CD14-positive monocyte (primary cell): ENCODE measurements around the gene KIF2A. TPM values are rescaled to one million over a fixed set of nuclear protein-coding genes. Genes with fewer than 3 reads are reported as not detected.
A peak's percentile ranks its signal among the peaks of the same experiment; 100 is the strongest.

Experiments used
- DNase-seq, 3 donors: peaks; one replicate each; pipeline ENCODE4 v3.0.0-alpha.2; 2011 to 2022
- H2AFZ ChIP-seq: 2 replicates; pipeline ENCODE4 v1.6.0; 2012; ENCODE audit warnings: mild to moderate bottlenecking, low read depth, low read length, inconsistent platforms; ENCODE audit not compliant: insufficient read depth, poor library complexity, severe bottlenecking
- H3K27ac ChIP-seq, 2 donors: 1 replicate in 1 of 2; 2 replicates in 1 of 2; pipeline ENCODE4 v1.5.1; 2012 to 2013; ENCODE audit warnings: low read length in 2 of 2, control low read depth in 1 of 2, inconsistent platforms in 1 of 2, low read depth in 1 of 2, mild to moderate bottlenecking in 1 of 2
- H3K27me3 ChIP-seq, 2 donors: one replicate each; pipeline versions ENCODE4 v1.6.0 to v1.6.1; 2011 to 2013; ENCODE audit warnings: low read length in 2 of 2; ENCODE audit not compliant: control insufficient read depth in 2 of 2, insufficient read depth in 2 of 2
- H3K36me3 ChIP-seq, 2 donors: replicated peaks in 1 of 2; 1 replicate in 1 of 2; 2 replicates in 1 of 2; pipeline versions ENCODE4 v1.5.1 to v1.6.1; 2012 to 2013; ENCODE audit warnings: low read length in 2 of 2, control low read depth in 1 of 2, inconsistent platforms in 1 of 2, mild to moderate bottlenecking in 1 of 2; ENCODE audit not compliant: insufficient read depth in 2 of 2, control insufficient read depth in 1 of 2
- H3K4me1 ChIP-seq, 2 donors: 1 replicate in 1 of 2; 2 replicates in 1 of 2; pipeline versions ENCODE4 v1.5.1 to v1.6.1; 2012 to 2013; ENCODE audit warnings: low read length in 2 of 2, control low read depth in 1 of 2, inconsistent platforms in 1 of 2, mild to moderate bottlenecking in 1 of 2, moderate library complexity in 1 of 2; ENCODE audit not compliant: insufficient read depth in 2 of 2, control insufficient read depth in 1 of 2
- H3K4me2 ChIP-seq: replicated peaks from 2 replicates; pipeline ENCODE3; 2012; ENCODE audit warnings: low read length, moderate library complexity, mild to moderate bottlenecking; ENCODE audit not compliant: poor library complexity, severe bottlenecking; ENCODE audit errors: extremely low read depth
- H3K4me3 ChIP-seq, 3 experiments: fragments of 200-600 bp in 1 of 3; sonication (generic) in 1 of 3; replicated peaks in 1 of 3; 1 replicate in 2 of 3; 2 replicates in 1 of 3; pipeline ENCODE4 v1.5.1; 2011 to 2013; ENCODE audit warnings: low read length in 3 of 3, mild to moderate bottlenecking in 3 of 3, control low read depth in 2 of 3, low read depth in 2 of 3, inconsistent platforms in 1 of 3, moderate library complexity in 1 of 3
- H3K79me2 ChIP-seq: 2 replicates; pipeline ENCODE4 v1.6.0; 2012; ENCODE audit warnings: mild to moderate bottlenecking, control low read depth, inconsistent platforms, low read length, moderate library complexity; ENCODE audit not compliant: insufficient read depth
- H3K9ac ChIP-seq: 2 replicates; pipeline ENCODE4 v1.6.0; 2017; ENCODE audit warnings: low read length, mild to moderate bottlenecking; ENCODE audit not compliant: insufficient read depth, poor library complexity, severe bottlenecking
- H3K9me3 ChIP-seq, 2 donors: replicated peaks in 1 of 2; 1 replicate in 1 of 2; 2 replicates in 1 of 2; pipeline versions ENCODE4 v1.5.1 to v1.6.1; 2012 to 2013; ENCODE audit warnings: low read length in 2 of 2, control low read depth in 1 of 2; ENCODE audit not compliant: control insufficient read depth in 1 of 2, insufficient read depth in 1 of 2
- H4K20me1 ChIP-seq: 2 replicates; pipeline ENCODE4 v1.6.0; 2012; ENCODE audit warnings: mild to moderate bottlenecking, low read length, control low read depth, moderate library complexity; ENCODE audit not compliant: insufficient read depth
- H3K27ac Mint-ChIP-seq, 7 donors: one replicate each; pipeline ENCODE4 v1.8.0; 2020; ENCODE audit warnings: mild to moderate bottlenecking in 7 of 7, mixed read lengths in 7 of 7, moderate library complexity in 6 of 7, inconsistent platforms in 2 of 7
- H3K27me3 Mint-ChIP-seq, 3 donors: one replicate each; pipeline ENCODE4 v1.8.0; 2021 to 2022; ENCODE audit warnings: low read depth in 3 of 3, mild to moderate bottlenecking in 3 of 3, mixed read lengths in 3 of 3, moderate library complexity in 3 of 3, inconsistent platforms in 1 of 3
- H3K36me3 Mint-ChIP-seq, 2 donors: one replicate each; pipeline ENCODE4 v1.8.0; 2020; ENCODE audit warnings: mixed read lengths in 2 of 2, inconsistent platforms in 1 of 2, mild to moderate bottlenecking in 1 of 2
- H3K4me1 Mint-ChIP-seq: one replicate; pipeline ENCODE4 v1.8.0; 2020; ENCODE audit warnings: mild to moderate bottlenecking, mixed read lengths
- H3K4me3 Mint-ChIP-seq, 2 donors: one replicate each; pipeline ENCODE4 v1.8.0; 2020; ENCODE audit warnings: mild to moderate bottlenecking in 2 of 2, mixed read lengths in 2 of 2, moderate library complexity in 1 of 2
- H3K9me3 Mint-ChIP-seq, 7 donors: one replicate each; pipeline ENCODE4 v1.8.0; 2020 to 2022; ENCODE audit warnings: mixed read lengths in 7 of 7, mild to moderate bottlenecking in 6 of 7, moderate library complexity in 6 of 7, inconsistent platforms in 2 of 7
- WGBS: methylation state at CpG from one replicate; pipeline ENCODE4 v1.1.5; 2013; ENCODE audit warnings: missing lambda C conversion rate; ENCODE audit not compliant: insufficient coverage; 5-methylcytosine and 5-hydroxymethylcytosine counted together
- intact Hi-C, 2 donors: fragments of 100-400 bp; cut with micrococcal nuclease; formaldehyde crosslinking; loops; one replicate each; pipeline versions ENCODE4 v1.15.0 to v1.15.1; 2023
- polyA plus RNA-seq, 3 donors: library from polyadenylated mRNA; depleted of rRNA in 1 of 3; unstranded in 2 of 3; stranded (reverse) in 1 of 3; fragments of 300-500 nt in 2 of 3; fragments of >200 nt in 1 of 3; fragmentation: Illumina TruSeq in 2 of 3; gene quantifications; 1 replicate in 2 of 3; 2 replicates in 1 of 3; pipeline ENCODE4 v1.2.3, GENCODE V29; 2012 to 2021
- TF ChIP-seq, protein P1 (sequence below): fragments of 200-600 bp; IDR thresholded peaks from one replicate; pipeline ENCODE4 v1.8.0; 2022; ENCODE audit warnings: antibody characterized with exemption, mild to moderate bottlenecking

Gene KIF2A
- polyA plus RNA-seq, 3 donors, result 9.7 to 24.6 (median 21.7) TPM

DNA sequence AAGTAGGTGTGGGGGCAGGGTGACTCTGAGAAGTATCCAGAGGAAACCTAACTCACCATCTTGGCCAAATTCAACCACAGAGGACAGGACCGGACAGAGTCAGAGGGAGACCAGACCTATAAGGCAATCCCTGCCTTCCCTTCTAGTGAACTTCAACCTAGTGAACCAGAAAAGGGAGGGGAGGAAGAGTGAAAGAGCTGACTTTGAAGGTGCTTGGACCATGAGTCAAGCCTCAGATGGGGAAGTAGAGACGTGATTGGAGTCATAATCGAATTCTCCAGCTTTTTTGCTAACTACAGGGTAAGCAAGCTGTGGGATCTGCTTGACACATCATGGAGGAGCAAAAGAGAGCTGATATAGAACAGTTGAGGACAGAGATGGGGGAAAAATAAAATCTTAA lies 18.8 kb upstream of the KIF2A start:
- Histone ChIP-seq H2AFZ (peak overlapping the region; percentile 11), H3K27me3 (no peaks in the 10 kb centered on the region), H3K9ac (no peak overlapping the region), H3K4me1 (no peaks in the 10 kb centered on the region), H3K4me3 (no peak overlapping the region), H3K36me3 (no peaks in the 10 kb centered on the region), H3K9me3 (no peaks in the 10 kb centered on the region), H3K27ac (no peak overlapping the region), H4K20me1 (no peaks in the 10 kb centered on the region), H3K79me2 (no peaks in the 10 kb centered on the region), H3K4me2 (no peak overlapping the region)
- intact Hi-C loops, result no loop called here
- no peak overlapping the region for H3K4me3 Mint-ChIP-seq
- WGBS, result no CpG with 5 or more reads among the region's 3 CpGs
- H3K27ac Mint-ChIP-seq, result no peak overlapping the region
- no peak for DNase-seq
- H3K36me3 Mint-ChIP-seq, result no peaks in the 10 kb centered on the region
- TF ChIP-seq, protein P1, sequence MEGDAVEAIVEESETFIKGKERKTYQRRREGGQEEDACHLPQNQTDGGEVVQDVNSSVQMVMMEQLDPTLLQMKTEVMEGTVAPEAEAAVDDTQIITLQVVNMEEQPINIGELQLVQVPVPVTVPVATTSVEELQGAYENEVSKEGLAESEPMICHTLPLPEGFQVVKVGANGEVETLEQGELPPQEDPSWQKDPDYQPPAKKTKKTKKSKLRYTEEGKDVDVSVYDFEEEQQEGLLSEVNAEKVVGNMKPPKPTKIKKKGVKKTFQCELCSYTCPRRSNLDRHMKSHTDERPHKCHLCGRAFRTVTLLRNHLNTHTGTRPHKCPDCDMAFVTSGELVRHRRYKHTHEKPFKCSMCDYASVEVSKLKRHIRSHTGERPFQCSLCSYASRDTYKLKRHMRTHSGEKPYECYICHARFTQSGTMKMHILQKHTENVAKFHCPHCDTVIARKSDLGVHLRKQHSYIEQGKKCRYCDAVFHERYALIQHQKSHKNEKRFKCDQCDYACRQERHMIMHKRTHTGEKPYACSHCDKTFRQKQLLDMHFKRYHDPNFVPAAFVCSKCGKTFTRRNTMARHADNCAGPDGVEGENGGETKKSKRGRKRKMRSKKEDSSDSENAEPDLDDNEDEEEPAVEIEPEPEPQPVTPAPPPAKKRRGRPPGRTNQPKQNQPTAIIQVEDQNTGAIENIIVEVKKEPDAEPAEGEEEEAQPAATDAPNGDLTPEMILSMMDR, result no peak
- no peaks in the 10 kb centered on the region for H3K4me1 Mint-ChIP-seq
- H3K9me3 Mint-ChIP-seq, result peaks cover 2 to 15% (median 2%) of the 10 kb centered on the region in 7 donors
- H3K27me3 Mint-ChIP-seq, result peaks cover 0 to 2% (median 0%) of the 10 kb centered on the region in 3 donors

DNA sequence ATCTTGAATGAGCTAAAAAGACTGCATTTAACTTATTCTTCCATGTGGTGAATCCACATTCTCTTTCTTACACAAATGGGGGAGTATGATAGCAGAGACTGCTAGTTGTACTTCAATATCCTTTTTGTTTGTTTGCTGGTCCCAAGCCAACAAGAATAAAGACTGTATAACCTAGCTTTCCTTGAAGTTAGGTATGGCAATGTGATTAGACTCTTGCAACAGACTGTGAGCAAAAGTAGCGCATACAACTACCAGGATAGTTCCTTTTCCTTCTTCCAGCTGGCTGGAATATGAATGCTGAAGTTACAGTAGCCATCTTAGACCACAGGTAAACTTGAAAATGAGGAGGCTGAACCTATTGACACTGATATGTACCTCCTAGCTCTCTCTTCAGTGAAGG lies 17.9 kb upstream of the KIF2A start:
- no peak for DNase-seq
- Histone ChIP-seq H3K27ac (no peak overlapping the region), H3K36me3 (no peaks in the 10 kb centered on the region), H3K4me2 (no peak overlapping the region), H3K9ac (no peak overlapping the region), H3K4me3 (no peak overlapping the region), H3K4me1 (no peaks in the 10 kb centered on the region), H3K9me3 (no peaks in the 10 kb centered on the region), H3K79me2 (no peaks in the 10 kb centered on the region), H3K27me3 (no peaks in the 10 kb centered on the region), H2AFZ (no peak overlapping the region), H4K20me1 (no peaks in the 10 kb centered on the region)
- Mint-ChIP-seq H3K4me1 (peaks cover 4% of the 10 kb centered on the region), H3K27me3 (peaks cover 0 to 2% (median 0%) of the 10 kb centered on the region in 3 donors), H3K36me3 (no peaks in the 10 kb centered on the region), H3K27ac (no peak overlapping the region), H3K9me3 (peaks cover 2 to 16% (median 4%) of the 10 kb centered on the region in 7 donors), H3K4me3 (no peak overlapping the region)
- WGBS, result 100% methylated on average over 1 of the region's 1 CpG
- TF ChIP-seq, protein P1, result no peak
- intact Hi-C loops, result no loop called here
